ENCODE data around the gene DMC1. TPM values are rescaled to one million over a fixed set of nuclear protein-coding genes. Genes with fewer than 3 reads are reported as not detected.
"Not testable (repeated sequence)": the region's sequence is repeated elsewhere in the genome, so short reads cannot be mapped to it uniquely, and the experiment has no call there.

DMC1 gene, protein sequence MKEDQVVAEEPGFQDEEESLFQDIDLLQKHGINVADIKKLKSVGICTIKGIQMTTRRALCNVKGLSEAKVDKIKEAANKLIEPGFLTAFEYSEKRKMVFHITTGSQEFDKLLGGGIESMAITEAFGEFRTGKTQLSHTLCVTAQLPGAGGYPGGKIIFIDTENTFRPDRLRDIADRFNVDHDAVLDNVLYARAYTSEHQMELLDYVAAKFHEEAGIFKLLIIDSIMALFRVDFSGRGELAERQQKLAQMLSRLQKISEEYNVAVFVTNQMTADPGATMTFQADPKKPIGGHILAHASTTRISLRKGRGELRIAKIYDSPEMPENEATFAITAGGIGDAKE
- total RNA-seq, result 12.3 TPM

DNA sequence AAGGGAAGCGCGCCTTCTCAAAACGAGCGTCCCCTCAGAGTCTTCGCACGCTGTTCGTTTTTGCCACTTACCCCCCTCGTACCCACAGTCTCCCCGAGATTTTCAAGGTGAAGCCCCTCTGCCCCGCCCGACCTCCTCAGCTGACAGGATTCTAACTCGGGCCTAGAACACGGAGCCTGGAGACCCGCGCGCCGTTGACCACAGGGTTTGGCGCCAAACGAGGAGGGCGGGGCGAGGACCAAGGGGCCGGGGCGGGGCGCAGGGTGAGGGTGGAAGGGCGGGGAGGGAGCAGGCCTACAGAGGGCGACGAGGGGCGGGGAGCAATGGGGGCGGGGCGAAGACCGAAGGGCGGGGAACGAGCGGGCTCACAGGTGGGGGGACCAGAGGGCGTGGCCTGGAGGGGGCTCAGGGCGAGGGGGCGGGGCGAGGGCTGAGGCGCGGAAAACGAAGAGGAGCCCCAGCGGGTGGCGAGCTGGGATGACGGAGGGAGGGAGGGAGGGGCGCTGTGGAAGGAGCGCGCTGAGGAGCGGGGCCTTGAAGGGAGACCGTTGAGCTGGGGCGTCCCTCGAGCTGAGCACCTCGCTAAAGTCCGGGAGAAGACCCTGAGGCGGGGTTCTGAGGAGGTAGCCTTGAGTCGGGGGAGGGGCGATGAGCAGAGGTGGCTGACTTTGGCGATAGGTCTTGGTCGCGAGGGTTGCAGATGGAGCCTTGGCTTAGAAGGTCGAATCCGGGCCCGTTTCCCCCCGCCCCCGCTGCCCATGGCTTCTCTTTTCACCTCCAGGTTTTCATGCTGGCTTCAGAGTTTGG lies at the start of gene DMC1:
DMC1 (minus strand) TSS at position 212 of the 807 bp plus-strand sequence. CDS start 1,927 bp downstream, outside the sequence.
- peak within 1 kb of the TSS; percentile 62 to 73 for H3K4me3 ChIP-seq
- H3K27me3 ChIP-seq, result no peaks in the 10 kb centered on the region
- TF ChIP-seq POLR2AphosphoS5 (IDR thresholded peaks at IDR 0.05; ENCODE audit: insufficient read depth in 1 of 2, low read depth in 1 of 2) (peak in 1 of 2 donors; percentile 77), POLR2A (IDR thresholded peaks at IDR 0.05) (peak in 1 of 2 donors; percentile 55)
- TF ChIP-seq, protein P1, sequence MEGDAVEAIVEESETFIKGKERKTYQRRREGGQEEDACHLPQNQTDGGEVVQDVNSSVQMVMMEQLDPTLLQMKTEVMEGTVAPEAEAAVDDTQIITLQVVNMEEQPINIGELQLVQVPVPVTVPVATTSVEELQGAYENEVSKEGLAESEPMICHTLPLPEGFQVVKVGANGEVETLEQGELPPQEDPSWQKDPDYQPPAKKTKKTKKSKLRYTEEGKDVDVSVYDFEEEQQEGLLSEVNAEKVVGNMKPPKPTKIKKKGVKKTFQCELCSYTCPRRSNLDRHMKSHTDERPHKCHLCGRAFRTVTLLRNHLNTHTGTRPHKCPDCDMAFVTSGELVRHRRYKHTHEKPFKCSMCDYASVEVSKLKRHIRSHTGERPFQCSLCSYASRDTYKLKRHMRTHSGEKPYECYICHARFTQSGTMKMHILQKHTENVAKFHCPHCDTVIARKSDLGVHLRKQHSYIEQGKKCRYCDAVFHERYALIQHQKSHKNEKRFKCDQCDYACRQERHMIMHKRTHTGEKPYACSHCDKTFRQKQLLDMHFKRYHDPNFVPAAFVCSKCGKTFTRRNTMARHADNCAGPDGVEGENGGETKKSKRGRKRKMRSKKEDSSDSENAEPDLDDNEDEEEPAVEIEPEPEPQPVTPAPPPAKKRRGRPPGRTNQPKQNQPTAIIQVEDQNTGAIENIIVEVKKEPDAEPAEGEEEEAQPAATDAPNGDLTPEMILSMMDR (IDR thresholded peaks at IDR 0.05), result no peak
- H3K36me3 ChIP-seq, result no peaks in the 10 kb centered on the region
- peak within 1 kb of the TSS; percentile 88 for H3K27ac ChIP-seq
- DNase-seq (ENCODE audit: extremely low spot score in 2 of 2), result peak in 1 of 2 donors; percentile 96
- intact Hi-C loops (cut with DNase I), result loop anchor here (1.0 to 10.0 kb wide), 2 partner anchors 171 to 515 kb away; partner anchors contain the start of gene PICK1
- H3K9me3 ChIP-seq, result no peaks in the 10 kb centered on the region
- peaks cover 13% of the 10 kb centered on the region for H3K4me1 ChIP-seq

DNA sequence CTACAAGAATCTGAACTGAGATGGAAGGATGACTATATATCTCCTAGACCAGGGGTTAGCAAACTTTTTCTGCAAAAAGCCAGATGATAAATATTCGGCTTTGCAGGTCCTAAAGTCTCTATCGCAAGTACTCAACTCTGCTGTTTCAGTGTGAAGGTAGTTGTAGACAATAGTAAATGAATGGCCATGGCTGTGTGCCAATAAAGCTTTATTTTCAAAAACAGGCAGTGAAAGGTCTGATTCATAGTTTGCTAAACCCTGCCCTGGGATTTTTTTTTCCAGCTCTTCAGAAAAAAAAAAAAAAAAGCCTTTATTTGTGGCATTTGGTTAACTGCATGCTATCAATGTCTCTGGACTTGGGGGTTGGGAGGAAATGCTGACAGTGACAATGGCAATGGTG lies 48.7 kb upstream of the DMC1 start:
- no peak overlapping the region for H3K27ac ChIP-seq
- no peaks in the 10 kb centered on the region for H3K4me1 ChIP-seq
- H3K4me3 ChIP-seq, result no peak overlapping the region
- intact Hi-C loops (cut with DNase I), result no loop called here
- H3K36me3 ChIP-seq, result no peaks in the 10 kb centered on the region
- DNase-seq (ENCODE audit: extremely low spot score in 2 of 2), result no peak
- no peaks in the 10 kb centered on the region for H3K27me3 ChIP-seq
- TF ChIP-seq, protein P1 (IDR thresholded peaks at IDR 0.05), result no peak
- TF ChIP-seq POLR2A (IDR thresholded peaks at IDR 0.05), result no peak
- no peak for TF ChIP-seq POLR2AphosphoS5 (IDR thresholded peaks at IDR 0.05; ENCODE audit: insufficient read depth in 1 of 2, low read depth in 1 of 2)
- H3K9me3 ChIP-seq, result no peaks in the 10 kb centered on the region

DNA sequence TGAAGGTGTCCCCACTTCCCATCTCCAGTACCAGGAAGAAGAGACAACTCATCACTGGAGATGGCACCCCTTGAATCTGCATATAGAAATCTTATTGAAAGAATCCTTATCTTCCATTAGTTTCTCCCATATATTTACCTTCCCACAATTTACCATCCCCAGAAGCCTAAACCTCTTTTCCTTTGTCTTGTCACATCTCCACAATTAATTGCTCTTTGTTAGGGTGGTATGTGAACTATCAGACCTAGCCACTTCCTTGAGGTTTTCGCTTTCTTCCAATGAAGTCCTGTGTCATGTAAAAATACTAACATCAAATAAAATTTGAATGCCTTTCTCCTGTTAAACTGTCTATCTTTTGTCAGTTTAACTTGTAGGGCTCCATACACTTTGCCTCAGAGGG lies 48.3 kb upstream of the DMC1 start:
- DNase-seq (ENCODE audit: extremely low spot score in 2 of 2), result no peak
- Histone ChIP-seq H3K9me3 (no peaks in the 10 kb centered on the region), H3K4me3 (no peak overlapping the region), H3K27me3 (no peaks in the 10 kb centered on the region), H3K4me1 (no peaks in the 10 kb centered on the region), H3K27ac (no peak overlapping the region), H3K36me3 (no peaks in the 10 kb centered on the region)
- TF ChIP-seq POLR2A (IDR thresholded peaks at IDR 0.05) (no peak), POLR2AphosphoS5 (IDR thresholded peaks at IDR 0.05; ENCODE audit: insufficient read depth in 1 of 2, low read depth in 1 of 2) (no peak)
- TF ChIP-seq, protein P1 (IDR thresholded peaks at IDR 0.05), result no peak
- intact Hi-C loops (cut with DNase I), result no loop called here

DNA sequence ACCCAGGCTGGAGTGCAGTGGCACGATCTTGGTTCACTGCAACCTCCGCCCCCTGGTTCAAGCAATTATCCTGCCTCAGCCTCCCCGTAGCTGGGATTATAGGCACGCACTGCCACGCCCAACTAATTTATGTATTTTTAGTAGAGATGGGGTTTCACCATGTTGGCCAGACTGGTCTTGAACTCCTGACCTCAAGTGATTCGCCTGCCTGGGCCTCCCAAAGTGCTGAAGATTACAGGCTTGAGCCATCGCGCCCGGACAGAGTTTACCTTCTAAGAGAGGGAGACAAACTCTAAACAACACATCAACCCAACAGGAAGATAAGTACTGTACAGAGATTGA lies 45.1 kb upstream of the DMC1 start:
- DNase-seq (ENCODE audit: extremely low spot score in 2 of 2); intact Hi-C loops (cut with DNase I); H3K36me3 ChIP-seq; H3K27me3 ChIP-seq; H3K4me1 ChIP-seq; H3K4me3 ChIP-seq; H3K9me3 ChIP-seq; H3K27ac ChIP-seq: not testable (repeated sequence)

DNA sequence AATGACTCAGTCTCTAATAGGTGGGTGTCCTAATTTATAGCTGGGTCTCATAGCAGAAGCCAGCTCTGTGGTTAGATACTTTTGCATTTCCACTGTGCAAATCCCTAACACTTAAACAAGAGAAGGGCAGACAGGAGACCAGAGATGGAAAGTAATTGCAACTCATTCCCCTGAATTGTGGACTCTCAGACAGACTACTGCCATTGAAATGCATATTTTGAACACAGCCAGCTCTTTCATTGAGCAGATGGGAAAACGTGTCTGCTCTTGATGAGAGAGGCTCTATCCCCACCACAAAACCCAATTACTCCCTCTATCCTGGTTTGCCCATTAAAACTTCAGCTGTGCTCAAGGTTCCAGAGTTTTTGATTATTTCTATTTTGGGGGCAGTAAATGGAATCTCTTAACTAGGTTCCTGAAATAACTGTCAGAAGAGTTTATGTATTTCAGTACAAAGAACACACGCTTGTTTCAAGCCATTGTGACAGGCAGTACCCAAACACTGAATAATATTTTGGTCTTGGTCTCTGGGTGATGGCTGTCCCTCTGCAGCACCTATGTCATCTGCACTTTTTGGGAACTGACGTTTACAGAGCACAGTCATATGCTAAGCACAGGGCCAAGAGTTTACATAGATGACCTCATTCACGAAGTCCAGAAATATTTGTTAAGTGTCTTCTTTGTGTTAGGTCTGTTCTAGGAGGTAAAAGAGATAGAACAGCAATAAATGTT lies 44.5 kb upstream of the DMC1 start:
- Histone ChIP-seq H3K4me1 (no peaks in the 10 kb centered on the region), H3K4me3 (no peak overlapping the region), H3K36me3 (no peaks in the 10 kb centered on the region), H3K27ac (no peak overlapping the region), H3K27me3 (no peaks in the 10 kb centered on the region), H3K9me3 (no peaks in the 10 kb centered on the region)
- intact Hi-C loops (cut with DNase I), result no loop called here
- DNase-seq (ENCODE audit: extremely low spot score in 2 of 2), result no peak
- TF ChIP-seq, protein P1 (IDR thresholded peaks at IDR 0.05), result no peak
- TF ChIP-seq POLR2AphosphoS5 (IDR thresholded peaks at IDR 0.05; ENCODE audit: insufficient read depth in 1 of 2, low read depth in 1 of 2) (peak in 1 of 2 donors; percentile 11), POLR2A (IDR thresholded peaks at IDR 0.05) (no peak)

All from vagina (tissue), 2 donors.